GM21619 (cell line): Measurements from ENCODE around the gene ENO4.

Experiments used
- ATAC-seq: cut with Tn5 transposase; IDR thresholded peaks from one replicate; pipeline ENCODE4 v1.9.1; 2021; ENCODE audit not compliant: unreplicated experiment

ENO4 gene

GRCh38 chr10:116866987-116867595 is 17.8 kb downstream of the ENO4 start:
- no peak for ATAC-seq

DNA sequence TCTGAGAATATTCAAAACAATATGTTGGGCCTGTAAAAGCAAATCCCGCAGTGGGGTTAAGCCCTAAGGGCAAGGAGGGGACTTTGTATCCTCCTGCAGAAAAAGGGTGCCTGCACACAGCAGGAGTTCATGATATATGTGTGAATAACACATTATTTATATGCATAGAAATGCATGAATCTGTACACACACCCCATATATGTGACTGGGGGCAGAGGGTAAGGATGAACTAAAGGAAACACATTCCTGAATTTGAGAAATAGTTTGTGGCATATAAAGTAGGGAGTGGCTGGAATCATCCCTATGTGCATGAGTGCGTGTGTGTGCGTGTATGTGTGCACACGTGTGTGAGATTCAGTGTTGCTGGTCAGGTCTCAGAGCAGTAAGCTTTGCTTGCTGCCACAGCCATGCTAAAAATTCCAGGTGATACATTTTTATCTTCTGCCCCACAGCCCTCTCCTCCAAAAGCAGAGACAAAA is 18.9 kb downstream of the ENO4 start:
- ATAC-seq = no peak

DNA sequence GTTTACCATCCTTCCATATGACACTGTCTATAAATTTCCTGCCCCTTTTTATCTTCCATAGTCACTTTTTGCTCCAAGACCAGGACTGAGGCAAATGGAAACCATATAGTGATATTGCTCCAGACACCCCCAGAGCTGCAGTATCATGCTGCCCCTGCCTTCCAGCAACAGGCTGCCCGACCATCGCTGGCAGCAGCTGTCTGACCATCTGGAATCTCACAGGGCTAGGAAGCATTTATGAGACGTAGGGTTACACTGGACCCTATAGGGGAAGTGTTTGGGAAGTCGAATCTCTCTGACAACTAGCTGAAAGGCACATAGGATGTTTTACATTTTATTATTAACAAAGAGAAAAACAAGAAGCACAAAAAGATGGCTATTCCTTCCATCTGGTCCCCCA is 19.4 kb downstream of the ENO4 start:
- no peak for ATAC-seq

- ATAC-seq = no peak
Measured at GRCh38 chr10:116870949-116871348, 21.6 kb downstream of the ENO4 start.

DNA sequence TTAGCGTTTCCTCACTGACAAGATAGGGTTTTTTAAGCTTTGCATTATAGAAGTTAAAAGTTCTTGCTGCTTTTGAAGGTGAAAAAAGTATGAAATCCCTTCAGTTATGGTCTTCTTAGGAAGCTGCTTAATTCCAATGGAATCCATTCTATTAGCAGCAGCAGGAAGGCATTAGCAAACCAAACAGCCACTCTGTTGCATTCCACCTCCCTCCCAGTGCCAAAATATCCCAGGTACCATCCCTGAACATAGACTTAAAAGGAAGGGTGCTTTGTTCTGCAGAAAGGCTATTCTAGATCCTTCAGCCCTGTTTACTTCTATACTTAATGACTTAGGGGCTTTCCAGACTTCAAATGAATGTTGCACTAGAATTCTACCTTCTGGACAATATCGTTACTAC is 23.8 kb downstream of the ENO4 start:
- no peak for ATAC-seq

- no peak for ATAC-seq
Measured at GRCh38 chr10:116875897-116876296, 26.6 kb downstream of the ENO4 start.

DNA sequence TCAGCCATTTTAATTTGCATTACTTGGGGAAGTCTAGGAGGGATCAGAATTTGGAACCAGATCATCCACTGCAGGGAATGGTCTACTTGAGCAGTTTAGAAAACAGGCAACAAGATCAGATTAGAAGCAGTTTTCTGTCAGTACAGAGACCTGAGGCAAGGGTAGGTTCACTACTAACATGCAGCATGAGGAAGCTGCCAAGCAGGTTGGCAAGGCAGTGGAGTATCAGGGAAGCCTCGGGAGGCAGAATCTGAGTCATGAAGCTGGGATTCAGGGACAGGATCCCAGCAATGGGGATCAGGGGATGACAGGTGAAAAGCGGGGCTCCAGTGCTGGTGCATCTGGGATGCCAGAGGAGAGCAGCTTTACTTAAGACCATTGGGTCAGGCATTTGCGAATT is 28.1 kb downstream of the ENO4 start:
- no peak for ATAC-seq

DNA sequence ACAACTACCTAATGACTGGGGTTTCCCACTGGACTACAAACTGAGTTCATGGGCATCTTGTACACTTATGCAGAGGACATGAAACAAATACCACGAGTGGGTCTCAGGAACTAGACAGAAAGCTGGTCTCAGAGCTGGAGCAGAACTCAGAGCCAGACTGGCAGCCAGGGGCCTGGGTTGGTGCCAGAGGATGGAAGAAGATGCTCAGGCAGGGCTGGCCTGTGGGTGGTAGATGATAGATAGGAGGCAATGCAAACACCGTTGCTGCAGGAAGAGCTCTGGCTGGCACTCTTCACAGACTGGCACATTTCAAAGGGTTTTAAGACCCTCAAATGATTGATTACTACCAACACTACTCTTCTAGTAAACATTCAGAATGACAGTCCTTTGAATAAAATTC is 28.8 kb downstream of the ENO4 start:
- no peak for ATAC-seq

GRCh38 chr10:116879817-116880216 is 30.5 kb downstream of the ENO4 start:
- ATAC-seq = no peak

DNA sequence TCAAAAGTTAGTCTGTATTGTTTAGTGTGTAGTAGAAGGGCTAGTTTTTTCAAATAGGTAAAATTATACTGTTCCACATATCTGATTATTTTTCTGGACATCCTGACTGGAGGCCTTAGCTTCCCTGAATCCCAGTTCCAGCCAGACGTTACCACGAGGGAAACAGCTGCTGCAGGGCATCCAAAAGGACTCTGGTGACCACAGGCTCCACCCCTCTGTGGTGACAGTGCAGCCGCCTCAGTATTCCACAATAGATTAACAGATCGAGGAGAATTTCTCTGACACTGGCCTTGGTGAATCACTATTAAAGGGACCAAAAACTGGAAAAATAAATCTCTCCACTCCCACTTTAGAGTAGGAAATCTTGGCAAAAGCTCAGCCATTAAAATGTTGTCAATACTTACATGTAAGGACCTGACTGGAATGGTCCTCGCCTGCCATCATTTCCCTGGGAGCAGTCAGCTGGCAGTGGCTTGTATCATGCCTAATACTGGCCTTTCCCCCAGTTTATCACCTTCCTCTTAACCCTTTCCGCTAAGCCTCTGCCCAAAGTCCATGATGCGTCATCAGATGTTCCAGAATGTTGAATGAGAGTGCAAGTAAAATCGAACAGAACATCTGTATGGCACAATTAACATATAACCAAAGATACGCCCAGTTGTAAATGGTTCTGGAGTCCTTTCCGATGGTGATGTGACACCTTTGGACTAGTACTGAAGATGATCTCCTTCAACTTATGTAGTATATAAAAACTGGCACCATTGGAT is 31.6 kb downstream of the ENO4 start:
- ATAC-seq = no peak

DNA sequence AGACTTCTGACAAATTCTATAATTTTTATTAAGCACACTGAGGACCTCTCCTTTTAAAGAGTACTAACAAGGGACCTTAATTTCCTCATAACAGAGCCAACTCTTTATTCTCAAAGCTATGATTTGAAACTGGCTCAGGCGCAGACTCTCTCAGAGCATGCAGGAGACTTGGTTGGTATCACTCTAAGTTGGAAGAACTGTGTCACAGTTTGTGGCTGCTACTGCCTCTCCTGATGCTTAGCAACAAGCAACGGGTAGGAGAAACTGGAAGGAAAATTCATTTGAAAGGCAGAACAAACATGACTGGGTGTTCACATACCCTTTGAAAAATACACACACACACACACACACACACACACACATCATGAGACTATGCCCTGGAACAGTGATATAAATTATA is 33.3 kb downstream of the ENO4 start:
- ATAC-seq = no peak

DNA sequence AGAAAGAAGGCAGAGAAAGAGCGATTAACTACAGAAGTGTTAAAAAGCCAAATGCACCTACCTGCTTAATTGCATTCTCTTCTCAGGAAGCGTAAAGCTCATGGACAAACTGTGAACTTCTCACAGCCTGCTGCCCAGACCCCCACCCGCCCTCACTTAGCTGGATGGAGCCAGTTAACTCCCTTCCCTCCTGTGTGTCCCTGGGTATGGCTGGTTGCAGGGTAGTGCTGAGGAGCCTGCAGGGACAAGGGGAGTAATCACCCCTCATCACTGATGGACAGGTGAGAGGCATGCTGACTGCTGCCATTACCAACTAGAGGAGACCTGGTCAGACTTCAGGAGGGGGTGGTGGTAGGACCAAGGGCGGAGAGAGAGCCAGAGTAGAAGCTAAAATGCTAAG is 37.5 kb downstream of the ENO4 start:
- ATAC-seq = no peak

- no peak for ATAC-seq
Measured at GRCh38 chr10:116888380-116889055, 39.2 kb downstream of the ENO4 start.

- ATAC-seq = no peak
Measured at GRCh38 chr10:116889066-116889465, 39.8 kb downstream of the ENO4 start.

DNA sequence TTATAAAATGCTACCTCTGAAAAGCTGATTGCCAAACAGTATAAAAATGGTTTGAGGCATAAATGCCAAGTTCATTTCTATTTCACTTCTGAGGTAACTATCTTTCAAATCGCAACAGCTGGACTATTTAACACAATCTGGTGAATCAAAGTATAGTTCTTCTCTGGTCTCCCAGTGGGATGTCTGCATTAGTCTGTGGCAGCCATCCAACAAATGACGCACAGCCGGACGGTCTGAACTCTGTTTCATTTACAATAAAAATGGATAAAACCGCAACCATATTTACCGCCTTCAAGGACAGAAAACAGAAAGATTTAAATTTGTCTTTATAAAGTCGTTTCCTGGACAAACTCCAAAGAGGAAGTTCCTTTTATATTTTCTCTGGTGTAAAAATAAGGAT is 41.9 kb downstream of the ENO4 start:
- no peak for ATAC-seq

- no peak for ATAC-seq
Measured at GRCh38 chr10:116892907-116893685, 43.8 kb downstream of the ENO4 start.

GRCh38 chr10:116893686-116894037 is 44.4 kb downstream of the ENO4 start:
- ATAC-seq = no peak

GRCh38 chr10:116899626-116900025 is 50.3 kb downstream of the ENO4 start:
- ATAC-seq = no peak

- ATAC-seq = no peak
Measured at GRCh38 chr10:116905845-116906210, 56.5 kb downstream of the ENO4 start.

GRCh38 chr10:116907245-116907987 is 58.1 kb downstream of the ENO4 start:
- ATAC-seq = no peak

DNA sequence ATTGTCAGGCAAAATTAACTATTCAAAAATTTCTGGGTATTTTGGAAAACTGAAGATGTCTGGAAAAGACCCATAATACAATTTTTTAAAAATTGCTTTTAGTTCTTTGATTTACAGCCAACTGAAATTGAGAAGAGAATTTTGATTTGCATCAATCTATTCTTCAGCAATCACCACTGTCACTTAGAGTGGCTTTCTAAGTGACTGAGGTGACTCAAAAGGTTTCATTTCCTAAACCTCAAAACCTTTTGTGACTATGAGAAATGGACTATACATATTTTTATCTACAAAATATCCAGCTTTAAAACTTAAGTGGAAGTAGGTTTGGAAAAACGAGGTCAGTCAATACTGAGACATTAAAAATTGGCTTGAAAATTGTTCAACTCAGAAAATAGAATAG is 60.0 kb downstream of the ENO4 start:
- ATAC-seq = no peak
